Measurements from ENCODE around the gene UBE2J2. TPM values are rescaled to one million over a fixed set of nuclear protein-coding genes. Genes with fewer than 3 reads are reported as not detected.
A peak's percentile ranks its signal among the peaks of the same experiment; 100 is the strongest.

The UBE2J2 gene
- total RNA-seq, 1 donor: 32.6 TPM

DNA sequence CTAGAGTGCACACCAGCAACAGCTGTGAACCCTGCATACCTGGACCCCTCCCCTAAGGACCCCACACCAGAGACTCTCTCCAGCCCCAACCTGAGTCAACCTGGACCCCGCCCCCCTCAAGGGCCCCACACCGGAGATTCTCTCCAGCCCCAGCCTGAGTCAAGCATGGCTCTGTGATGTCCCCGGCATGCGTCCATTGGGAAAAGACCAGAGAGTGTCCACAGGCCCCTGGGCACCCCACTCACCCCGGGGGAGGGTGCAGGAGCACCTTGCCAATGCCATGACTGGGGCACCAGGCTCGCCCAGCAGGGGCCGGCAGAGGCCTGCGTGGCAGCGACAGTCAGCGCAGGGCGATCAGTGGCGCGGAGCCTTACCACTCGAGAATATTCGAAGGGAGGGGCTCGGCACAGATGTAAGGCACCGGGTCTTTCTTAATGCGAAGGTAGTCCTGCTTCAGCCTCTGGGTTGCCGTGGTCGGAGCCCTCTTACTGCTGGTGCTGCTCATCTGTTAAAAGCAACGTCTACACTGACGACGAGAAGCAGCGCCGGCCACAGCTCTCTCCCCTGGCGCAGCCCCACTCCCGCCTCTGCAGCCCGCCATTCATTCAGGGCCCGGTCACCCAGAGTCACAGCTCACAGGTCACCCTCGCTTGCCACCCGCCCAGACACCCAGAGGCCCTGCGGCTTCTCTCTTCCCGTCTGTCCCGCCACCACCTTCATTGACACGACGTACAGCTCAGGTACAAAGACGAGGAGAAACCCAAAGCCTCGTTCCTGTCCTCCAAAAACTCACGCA is 6.0 kb downstream of the UBE2J2 start:
- H3K9me3 ChIP-seq (ENCODE audit: low read depth, low read length): no peaks in the 10 kb centered on the region
- H3K27me3 ChIP-seq (ENCODE audit: insufficient read depth, low read length): no peaks in the 10 kb centered on the region
- H3K27ac ChIP-seq (ENCODE audit: low read depth, low read length): peak overlapping the region; percentile 28
- H2AFZ ChIP-seq (ENCODE audit: low read length): no peak overlapping the region
- H4K20me1 ChIP-seq (ENCODE audit: insufficient read depth, low read length): peaks cover 31% of the 10 kb centered on the region
- no peak overlapping the region for H3K4me2 ChIP-seq (ENCODE audit: insufficient read depth, low read length)
- no peak overlapping the region for H3K4me3 ChIP-seq (ENCODE audit: insufficient read depth, low read length)
- peaks cover 42% of the 10 kb centered on the region for H3K4me1 ChIP-seq (ENCODE audit: insufficient read depth, low read length)
- no peak for DNase-seq (ENCODE audit: insufficient read length, low spot score, missing footprints)
- H3K79me2 ChIP-seq (ENCODE audit: insufficient read depth, low read length): peaks cover 79% of the 10 kb centered on the region
- TF ChIP-seq, protein P1, sequence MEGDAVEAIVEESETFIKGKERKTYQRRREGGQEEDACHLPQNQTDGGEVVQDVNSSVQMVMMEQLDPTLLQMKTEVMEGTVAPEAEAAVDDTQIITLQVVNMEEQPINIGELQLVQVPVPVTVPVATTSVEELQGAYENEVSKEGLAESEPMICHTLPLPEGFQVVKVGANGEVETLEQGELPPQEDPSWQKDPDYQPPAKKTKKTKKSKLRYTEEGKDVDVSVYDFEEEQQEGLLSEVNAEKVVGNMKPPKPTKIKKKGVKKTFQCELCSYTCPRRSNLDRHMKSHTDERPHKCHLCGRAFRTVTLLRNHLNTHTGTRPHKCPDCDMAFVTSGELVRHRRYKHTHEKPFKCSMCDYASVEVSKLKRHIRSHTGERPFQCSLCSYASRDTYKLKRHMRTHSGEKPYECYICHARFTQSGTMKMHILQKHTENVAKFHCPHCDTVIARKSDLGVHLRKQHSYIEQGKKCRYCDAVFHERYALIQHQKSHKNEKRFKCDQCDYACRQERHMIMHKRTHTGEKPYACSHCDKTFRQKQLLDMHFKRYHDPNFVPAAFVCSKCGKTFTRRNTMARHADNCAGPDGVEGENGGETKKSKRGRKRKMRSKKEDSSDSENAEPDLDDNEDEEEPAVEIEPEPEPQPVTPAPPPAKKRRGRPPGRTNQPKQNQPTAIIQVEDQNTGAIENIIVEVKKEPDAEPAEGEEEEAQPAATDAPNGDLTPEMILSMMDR (IDR thresholded peaks at IDR 0.05; ENCODE audit: extremely low read depth, low read depth, low read length): no peak
- H3K36me3 ChIP-seq (ENCODE audit: insufficient read depth, low read length): peaks cover 48% of the 10 kb centered on the region

DNA sequence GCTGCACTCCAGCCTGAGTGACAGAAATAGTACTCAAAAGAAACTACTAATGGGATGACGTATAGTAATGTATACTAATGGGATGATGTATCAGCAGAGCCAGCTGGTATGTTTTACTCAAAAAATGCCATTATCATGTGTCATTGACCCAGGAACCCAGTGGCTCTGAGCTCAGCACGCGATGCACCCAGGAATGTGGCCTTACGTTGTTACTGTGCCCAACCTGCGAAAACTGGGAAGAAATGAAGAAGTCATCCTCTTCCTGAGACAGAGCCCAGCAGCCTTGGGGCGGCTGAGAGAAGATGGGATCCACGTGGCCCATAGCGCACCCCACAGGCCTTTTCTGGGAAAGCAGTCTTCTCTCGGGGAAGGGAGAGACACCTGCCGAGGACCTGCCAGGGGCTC is 8.8 kb downstream of the UBE2J2 start:
- Histone ChIP-seq H3K4me3 (ENCODE audit: insufficient read depth, low read length) (peak overlapping the region; percentile 47), H2AFZ (ENCODE audit: low read length) (no peak overlapping the region), H3K4me2 (ENCODE audit: insufficient read depth, low read length) (peak overlapping the region; percentile 69), H3K36me3 (ENCODE audit: insufficient read depth, low read length) (peaks cover 67% of the 10 kb centered on the region), H3K4me1 (ENCODE audit: insufficient read depth, low read length) (peaks cover 22% of the 10 kb centered on the region), H3K27me3 (ENCODE audit: insufficient read depth, low read length) (no peaks in the 10 kb centered on the region), H3K79me2 (ENCODE audit: insufficient read depth, low read length) (peaks cover 76% of the 10 kb centered on the region), H4K20me1 (ENCODE audit: insufficient read depth, low read length) (peaks cover 26% of the 10 kb centered on the region), H3K27ac (ENCODE audit: low read depth, low read length) (peak overlapping the region; percentile 99), H3K9me3 (ENCODE audit: low read depth, low read length) (no peaks in the 10 kb centered on the region)
- TF ChIP-seq, protein P1 (IDR thresholded peaks at IDR 0.05; ENCODE audit: extremely low read depth, low read depth, low read length): peak; percentile 67
- peak; percentile 99 for DNase-seq (ENCODE audit: insufficient read length, low spot score, missing footprints)

GRCh38 chr1:1264026-1264425 is 9.6 kb downstream of the UBE2J2 start:
- Histone ChIP-seq H3K27ac (ENCODE audit: low read depth, low read length) (peak overlapping the region; percentile 99), H3K4me2 (ENCODE audit: insufficient read depth, low read length) (peak overlapping the region; percentile 24), H3K36me3 (ENCODE audit: insufficient read depth, low read length) (peaks cover 73% of the 10 kb centered on the region), H3K4me3 (ENCODE audit: insufficient read depth, low read length) (no peak overlapping the region), H3K79me2 (ENCODE audit: insufficient read depth, low read length) (peaks cover 75% of the 10 kb centered on the region), H3K9me3 (ENCODE audit: low read depth, low read length) (no peaks in the 10 kb centered on the region), H3K4me1 (ENCODE audit: insufficient read depth, low read length) (peaks cover 22% of the 10 kb centered on the region), H4K20me1 (ENCODE audit: insufficient read depth, low read length) (peaks cover 30% of the 10 kb centered on the region), H3K27me3 (ENCODE audit: insufficient read depth, low read length) (no peaks in the 10 kb centered on the region), H2AFZ (ENCODE audit: low read length) (no peak overlapping the region)
- TF ChIP-seq, protein P1 (IDR thresholded peaks at IDR 0.05; ENCODE audit: extremely low read depth, low read depth, low read length): no peak
- DNase-seq (ENCODE audit: insufficient read length, low spot score, missing footprints): no peak

- Histone ChIP-seq H3K79me2 (ENCODE audit: insufficient read depth, low read length) (peaks cover 72% of the 10 kb centered on the region), H3K4me3 (ENCODE audit: insufficient read depth, low read length) (no peak overlapping the region), H3K4me2 (ENCODE audit: insufficient read depth, low read length) (no peak overlapping the region), H3K27ac (ENCODE audit: low read depth, low read length) (peak overlapping the region; percentile 99), H2AFZ (ENCODE audit: low read length) (no peak overlapping the region), H3K4me1 (ENCODE audit: insufficient read depth, low read length) (peaks cover 22% of the 10 kb centered on the region), H4K20me1 (ENCODE audit: insufficient read depth, low read length) (peaks cover 37% of the 10 kb centered on the region), H3K36me3 (ENCODE audit: insufficient read depth, low read length) (peaks cover 67% of the 10 kb centered on the region), H3K9me3 (ENCODE audit: low read depth, low read length) (no peaks in the 10 kb centered on the region), H3K27me3 (ENCODE audit: insufficient read depth, low read length) (no peaks in the 10 kb centered on the region)
- DNase-seq (ENCODE audit: insufficient read length, low spot score, missing footprints): no peak
- TF ChIP-seq, protein P1 (IDR thresholded peaks at IDR 0.05; ENCODE audit: extremely low read depth, low read depth, low read length): no peak
These were observed 10.9 kb downstream of the UBE2J2 start for GRCh38 chr1:1262758-1263157.
